HEK293 (cell line): ENCODE results near the gene ADRB1.

Source experiments
- CTCF ChIA-PET: fragments of 350-600 bp; formaldehyde crosslinking; extraction: SDS; loops from one replicate; lab custom pipeline; 2021; ENCODE audit warnings: antibody characterized with exemption; lab: Yijun Ruan, JAX
- POLR2A ChIA-PET: fragments of 300-600 bp; formaldehyde crosslinking; extraction: SDS; loops from one replicate; lab custom pipeline; 2020; ENCODE audit warnings: antibody characterized with exemption, inconsistent platforms; lab: Yijun Ruan, JAX
- H3K27ac ChIP-seq: fragments of 200-500 bp; sonication (Bioruptor generic); 2 replicates; pipeline ENCODE4 v1.5.1; 2014; ENCODE audit warnings: low read depth, low read length, control low read depth, inconsistent platforms; ENCODE audit errors: extremely low read depth
- H3K36me3 ChIP-seq, 2 experiments: fragments of 200-500 bp in 1 of 2; sonication (Bioruptor generic) in 1 of 2; 1 replicate in 1 of 2; 2 replicates in 1 of 2; pipeline ENCODE4 v1.5.1; 2014 to 2017; ENCODE audit warnings: inconsistent platforms in 2 of 2, low read length in 2 of 2; ENCODE audit not compliant: control insufficient read depth in 2 of 2, insufficient read depth in 1 of 2
- H3K4me1 ChIP-seq: fragments of 200-500 bp; sonication (Bioruptor generic); 2 replicates; pipeline ENCODE4 v1.5.1; 2014; ENCODE audit warnings: mild to moderate bottlenecking, low read length, inconsistent platforms; ENCODE audit not compliant: control insufficient read depth, insufficient read depth
- H3K4me3 ChIP-seq: 2 replicates; pipeline ENCODE4 v1.5.1; 2011; ENCODE audit warnings: low read depth, mild to moderate bottlenecking, control low read depth, low read length, moderate library complexity
- H3K9me3 ChIP-seq: fragments of 200-500 bp; sonication (Bioruptor generic); 2 replicates; pipeline ENCODE4 v1.5.1; 2014; ENCODE audit warnings: low read depth, low read length, inconsistent platforms; ENCODE audit not compliant: control insufficient read depth, insufficient read depth
- ATF2 ChIP-seq: fragments of 450-650 bp; formaldehyde crosslinking; IDR thresholded peaks from 2 replicates; pipeline ENCODE4 v1.5.1; 2016; ENCODE audit warnings: missing biosample characterization, missing genetic modification characterization, low read depth
- KLF16 ChIP-seq: fragments of 450-650 bp; formaldehyde crosslinking; IDR thresholded peaks from 2 replicates; pipeline ENCODE4 v1.5.1; 2017; ENCODE audit warnings: missing biosample characterization, missing genetic modification characterization
- RBAK ChIP-seq: fragments of 450-650 bp; formaldehyde crosslinking; IDR thresholded peaks from 2 replicates; pipeline ENCODE4 v1.5.1; 2016; ENCODE audit warnings: missing biosample characterization, missing genetic modification characterization
- SETDB1 ChIP-seq: IDR thresholded peaks from one replicate; pipeline ENCODE4 v1.6.1; 2017; ENCODE audit warnings: mild to moderate bottlenecking, low read length, moderate library complexity, mixed read lengths; ENCODE audit not compliant: insufficient read length
- YY2 ChIP-seq: fragments of 450-650 bp; formaldehyde crosslinking; IDR thresholded peaks from 2 replicates; pipeline ENCODE4 v1.5.1; 2016; ENCODE audit warnings: missing biosample characterization, missing genetic modification characterization
- ZBTB21 ChIP-seq: fragments of 450-650 bp; formaldehyde crosslinking; IDR thresholded peaks from 2 replicates; pipeline ENCODE4 v1.5.1; 2017; ENCODE audit warnings: missing biosample characterization, missing genetic modification characterization
- ZFHX2 ChIP-seq: fragments of 450-650 bp; formaldehyde crosslinking; conservative IDR thresholded peaks from 2 replicates; pipeline ENCODE4 v1.5.1; 2016; ENCODE audit warnings: missing biosample characterization, missing genetic modification characterization
- ZNF148 ChIP-seq: fragments of 450-650 bp; formaldehyde crosslinking; IDR thresholded peaks from 2 replicates; pipeline ENCODE4 v1.5.0; 2017; ENCODE audit warnings: missing biosample characterization, missing genetic modification characterization, borderline replicate concordance
- ZNF221 ChIP-seq: fragments of 450-650 bp; formaldehyde crosslinking; IDR thresholded peaks from 2 replicates; pipeline ENCODE4 v1.5.1; 2017; ENCODE audit warnings: missing biosample characterization, missing genetic modification characterization, borderline replicate concordance
- ZNF223 ChIP-seq: fragments of 450-650 bp; formaldehyde crosslinking; IDR thresholded peaks from 2 replicates; pipeline ENCODE4 v1.5.1; 2016; ENCODE audit warnings: missing biosample characterization, missing genetic modification characterization
- ZNF266 ChIP-seq: fragments of 450-650 bp; formaldehyde crosslinking; IDR thresholded peaks from 2 replicates; pipeline ENCODE4 v1.5.1; 2016; ENCODE audit warnings: missing biosample characterization, missing genetic modification characterization, low read depth
- ZNF302 ChIP-seq: fragments of 450-650 bp; formaldehyde crosslinking; IDR thresholded peaks from 2 replicates; pipeline ENCODE4 v1.5.1; 2016; ENCODE audit warnings: missing biosample characterization, missing genetic modification characterization, low read depth
- ZNF366 ChIP-seq: fragments of 450-650 bp; formaldehyde crosslinking; conservative IDR thresholded peaks from 2 replicates; pipeline ENCODE4 v1.5.1; 2016; ENCODE audit warnings: missing biosample characterization, missing genetic modification characterization
- ZNF37A ChIP-seq: fragments of 450-650 bp; IDR thresholded peaks from 2 replicates; pipeline ENCODE4 v1.5.1; 2018; ENCODE audit warnings: missing biosample characterization, missing genetic modification characterization
- ZNF404 ChIP-seq: fragments of 450-650 bp; formaldehyde crosslinking; IDR thresholded peaks from 2 replicates; pipeline ENCODE4 v1.5.1; 2017; ENCODE audit warnings: missing biosample characterization, missing genetic modification characterization
- ZNF473 ChIP-seq: fragments of 450-650 bp; formaldehyde crosslinking; IDR thresholded peaks from 2 replicates; pipeline ENCODE4 v1.5.1; 2017; ENCODE audit warnings: missing biosample characterization, missing genetic modification characterization
- ZNF510 ChIP-seq: fragments of 450-650 bp; formaldehyde crosslinking; IDR thresholded peaks from 2 replicates; pipeline ENCODE4 v1.5.1; 2018; ENCODE audit warnings: mild to moderate bottlenecking, missing genetic modification characterization, missing biosample characterization; ENCODE audit not compliant: insufficient replicate concordance
- ZNF529 ChIP-seq: fragments of 450-650 bp; formaldehyde crosslinking; IDR thresholded peaks from 2 replicates; pipeline ENCODE4 v1.5.1; 2017; ENCODE audit warnings: missing genetic modification characterization, missing biosample characterization; ENCODE audit not compliant: insufficient replicate concordance
- ZNF558 ChIP-seq: fragments of 450-650 bp; formaldehyde crosslinking; IDR thresholded peaks from 2 replicates; pipeline ENCODE4 v1.5.1; 2016; ENCODE audit warnings: missing biosample characterization, missing genetic modification characterization
- ZNF600 ChIP-seq: fragments of 450-650 bp; formaldehyde crosslinking; IDR thresholded peaks from 2 replicates; pipeline ENCODE4 v1.5.1; 2016; ENCODE audit warnings: missing biosample characterization, missing genetic modification characterization
- ZNF626 ChIP-seq: fragments of 450-650 bp; sonication (Bioruptor Pico); formaldehyde crosslinking; IDR thresholded peaks from 2 replicates; pipeline ENCODE4 v1.5.1; 2018; ENCODE audit warnings: missing biosample characterization, missing genetic modification characterization, inconsistent platforms
- ZNF658 ChIP-seq: fragments of 450-650 bp; formaldehyde crosslinking; IDR thresholded peaks from 2 replicates; pipeline ENCODE4; 2016; ENCODE audit warnings: missing biosample characterization, missing genetic modification characterization
- ZNF791 ChIP-seq: fragments of 450-650 bp; formaldehyde crosslinking; IDR thresholded peaks from 2 replicates; pipeline ENCODE4 v1.5.1; 2016; ENCODE audit warnings: missing biosample characterization, missing genetic modification characterization
- TF ChIP-seq, protein P1 (sequence below): fragments of 450-650 bp; formaldehyde crosslinking; IDR thresholded peaks from 2 replicates; pipeline ENCODE4 v1.5.1; 2016; ENCODE audit warnings: missing biosample characterization, missing genetic modification characterization
- TF ChIP-seq, protein P2 (sequence below): fragments of 450-650 bp; formaldehyde crosslinking; IDR thresholded peaks from 2 replicates; pipeline ENCODE4; 2016; ENCODE audit warnings: missing biosample characterization, missing genetic modification characterization
- TF ChIP-seq, protein P3 (sequence below): fragments of 450-650 bp; formaldehyde crosslinking; IDR thresholded peaks from 2 replicates; pipeline ENCODE4 v1.5.1; 2016; ENCODE audit warnings: missing biosample characterization, missing genetic modification characterization, low read depth
- TF ChIP-seq, protein P4 (sequence below): fragments of 450-650 bp; formaldehyde crosslinking; IDR thresholded peaks from 2 replicates; pipeline ENCODE4 v1.5.1; 2016; ENCODE audit warnings: missing biosample characterization, missing genetic modification characterization

ADRB1 gene

GRCh38 chr10:114052255-114052654 lies 8.6 kb downstream of the ADRB1 start:
- TF ChIP-seq RBAK (tag by site-specific recombination): no peak
- TF ChIP-seq, all 188 proteins: peak for 0
- POLR2A ChIA-PET: no interaction called here
- H3K36me3 ChIP-seq: no peaks in the 10 kb centered on the region
- H3K9me3 ChIP-seq: no peaks in the 10 kb centered on the region
- no peak overlapping the region for H3K4me3 ChIP-seq
- H3K27ac ChIP-seq: no peak overlapping the region
- H3K4me1 ChIP-seq: no peaks in the 10 kb centered on the region
- CTCF ChIA-PET: no interaction called here

GRCh38 chr10:114053946-114054345 lies 10.3 kb downstream of the ADRB1 start:
- H3K4me1 ChIP-seq: no peaks in the 10 kb centered on the region
- CTCF ChIA-PET: no interaction called here

GRCh38 chr10:114057855-114058254 lies 14.2 kb downstream of the ADRB1 start:
- H3K27ac ChIP-seq: no peak overlapping the region
- ChIA-PET CTCF (interaction anchor here (0.6 kb wide), 1 partner anchor 251 kb away, joined by 3 read pairs; no protein-coding TSS in a partner anchor), POLR2A (no interaction called here)
- H3K4me3 ChIP-seq: no peak overlapping the region
- no peaks in the 10 kb centered on the region for H3K36me3 ChIP-seq
- H3K9me3 ChIP-seq: no peaks in the 10 kb centered on the region
- H3K4me1 ChIP-seq: no peaks in the 10 kb centered on the region
- no peak for TF ChIP-seq YY2 (tag by site-specific recombination)
- TF ChIP-seq ZBTB21 (tag by site-specific recombination): no peak
- no peak for TF ChIP-seq ZNF266 (tag by site-specific recombination)
- TF ChIP-seq ATF2 (tag by site-specific recombination): no peak
- no peak for TF ChIP-seq ZNF148 (tag by site-specific recombination)
- no peak for TF ChIP-seq ZNF302 (tag by site-specific recombination)
- no peak for TF ChIP-seq ZNF37A (tag by site-specific recombination)
- TF ChIP-seq, protein P1, sequence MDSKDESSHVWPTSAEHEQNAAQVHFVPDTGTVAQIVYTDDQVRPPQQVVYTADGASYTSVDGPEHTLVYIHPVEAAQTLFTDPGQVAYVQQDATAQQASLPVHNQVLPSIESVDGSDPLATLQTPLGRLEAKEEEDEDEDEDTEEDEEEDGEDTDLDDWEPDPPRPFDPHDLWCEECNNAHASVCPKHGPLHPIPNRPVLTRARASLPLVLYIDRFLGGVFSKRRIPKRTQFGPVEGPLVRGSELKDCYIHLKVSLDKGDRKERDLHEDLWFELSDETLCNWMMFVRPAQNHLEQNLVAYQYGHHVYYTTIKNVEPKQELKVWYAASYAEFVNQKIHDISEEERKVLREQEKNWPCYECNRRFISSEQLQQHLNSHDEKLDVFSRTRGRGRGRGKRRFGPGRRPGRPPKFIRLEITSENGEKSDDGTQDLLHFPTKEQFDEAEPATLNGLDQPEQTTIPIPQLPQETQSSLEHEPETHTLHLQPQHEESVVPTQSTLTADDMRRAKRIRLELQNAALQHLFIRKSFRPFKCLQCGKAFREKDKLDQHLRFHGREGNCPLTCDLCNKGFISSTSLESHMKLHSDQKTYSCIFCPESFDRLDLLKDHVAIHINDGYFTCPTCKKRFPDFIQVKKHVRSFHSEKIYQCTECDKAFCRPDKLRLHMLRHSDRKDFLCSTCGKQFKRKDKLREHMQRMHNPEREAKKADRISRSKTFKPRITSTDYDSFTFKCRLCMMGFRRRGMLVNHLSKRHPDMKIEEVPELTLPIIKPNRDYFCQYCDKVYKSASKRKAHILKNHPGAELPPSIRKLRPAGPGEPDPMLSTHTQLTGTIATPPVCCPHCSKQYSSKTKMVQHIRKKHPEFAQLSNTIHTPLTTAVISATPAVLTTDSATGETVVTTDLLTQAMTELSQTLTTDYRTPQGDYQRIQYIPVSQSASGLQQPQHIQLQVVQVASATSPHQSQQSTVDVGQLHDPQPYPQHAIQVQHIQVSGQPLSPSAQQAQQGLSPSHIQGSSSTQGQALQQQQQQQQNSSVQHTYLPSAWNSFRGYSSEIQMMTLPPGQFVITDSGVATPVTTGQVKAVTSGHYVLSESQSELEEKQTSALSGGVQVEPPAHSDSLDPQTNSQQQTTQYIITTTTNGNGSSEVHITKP: no peak
- no peak for TF ChIP-seq ZNF404 (tag by site-specific recombination)
- TF ChIP-seq, protein P2, sequence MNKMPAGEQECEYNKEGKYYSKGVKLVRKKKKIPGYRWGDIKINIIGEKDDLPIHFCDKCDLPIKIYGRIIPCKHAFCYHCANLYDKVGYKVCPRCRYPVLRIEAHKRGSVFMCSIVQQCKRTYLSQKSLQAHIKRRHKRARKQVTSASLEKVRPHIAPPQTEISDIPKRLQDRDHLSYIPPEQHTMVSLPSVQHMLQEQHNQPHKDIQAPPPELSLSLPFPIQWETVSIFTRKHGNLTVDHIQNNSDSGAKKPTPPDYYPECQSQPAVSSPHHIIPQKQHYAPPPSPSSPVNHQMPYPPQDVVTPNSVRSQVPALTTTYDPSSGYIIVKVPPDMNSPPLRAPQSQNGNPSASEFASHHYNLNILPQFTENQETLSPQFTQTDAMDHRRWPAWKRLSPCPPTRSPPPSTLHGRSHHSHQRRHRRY (tag by site-specific recombination): no peak

More at GRCh38 chr10:114053946-114054345, 10.3 kb downstream of the ADRB1 start:
- no peak overlapping the region for H3K27ac ChIP-seq
- H3K36me3 ChIP-seq: no peaks in the 10 kb centered on the region
- TF ChIP-seq, protein P3, sequence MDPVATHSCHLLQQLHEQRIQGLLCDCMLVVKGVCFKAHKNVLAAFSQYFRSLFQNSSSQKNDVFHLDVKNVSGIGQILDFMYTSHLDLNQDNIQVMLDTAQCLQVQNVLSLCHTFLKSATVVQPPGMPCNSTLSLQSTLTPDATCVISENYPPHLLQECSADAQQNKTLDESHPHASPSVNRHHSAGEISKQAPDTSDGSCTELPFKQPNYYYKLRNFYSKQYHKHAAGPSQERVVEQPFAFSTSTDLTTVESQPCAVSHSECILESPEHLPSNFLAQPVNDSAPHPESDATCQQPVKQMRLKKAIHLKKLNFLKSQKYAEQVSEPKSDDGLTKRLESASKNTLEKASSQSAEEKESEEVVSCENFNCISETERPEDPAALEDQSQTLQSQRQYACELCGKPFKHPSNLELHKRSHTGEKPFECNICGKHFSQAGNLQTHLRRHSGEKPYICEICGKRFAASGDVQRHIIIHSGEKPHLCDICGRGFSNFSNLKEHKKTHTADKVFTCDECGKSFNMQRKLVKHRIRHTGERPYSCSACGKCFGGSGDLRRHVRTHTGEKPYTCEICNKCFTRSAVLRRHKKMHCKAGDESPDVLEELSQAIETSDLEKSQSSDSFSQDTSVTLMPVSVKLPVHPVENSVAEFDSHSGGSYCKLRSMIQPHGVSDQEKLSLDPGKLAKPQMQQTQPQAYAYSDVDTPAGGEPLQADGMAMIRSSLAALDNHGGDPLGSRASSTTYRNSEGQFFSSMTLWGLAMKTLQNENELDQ (tag by site-specific recombination): no peak
- TF ChIP-seq ZFHX2 (no peak), ZNF221 (no peak), ZNF791 (tag by site-specific recombination) (no peak), ZNF558 (no peak), ZNF600 (no peak), ZNF626 (tag by site-specific recombination) (no peak), ZNF366 (tag by site-specific recombination) (no peak), KLF16 (tag by site-specific recombination) (no peak), ZNF473 (tag by site-specific recombination) (no peak), ZNF658 (no peak), ZNF510 (tag by site-specific recombination) (no peak), ZNF529 (no peak), RBAK (tag by site-specific recombination) (no peak), SETDB1 (no peak), ZNF223 (tag by site-specific recombination) (no peak)
- TF ChIP-seq, protein P4, sequence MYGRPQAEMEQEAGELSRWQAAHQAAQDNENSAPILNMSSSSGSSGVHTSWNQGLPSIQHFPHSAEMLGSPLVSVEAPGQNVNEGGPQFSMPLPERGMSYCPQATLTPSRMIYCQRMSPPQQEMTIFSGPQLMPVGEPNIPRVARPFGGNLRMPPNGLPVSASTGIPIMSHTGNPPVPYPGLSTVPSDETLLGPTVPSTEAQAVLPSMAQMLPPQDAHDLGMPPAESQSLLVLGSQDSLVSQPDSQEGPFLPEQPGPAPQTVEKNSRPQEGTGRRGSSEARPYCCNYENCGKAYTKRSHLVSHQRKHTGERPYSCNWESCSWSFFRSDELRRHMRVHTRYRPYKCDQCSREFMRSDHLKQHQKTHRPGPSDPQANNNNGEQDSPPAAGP (tag by site-specific recombination): no peak
- TF ChIP-seq, all 188 proteins: peak for 0
- POLR2A ChIA-PET: no interaction called here
- Histone ChIP-seq H3K9me3 (no peaks in the 10 kb centered on the region), H3K4me3 (no peak overlapping the region)
